Measurements from ENCODE around the gene HDHD2.
A peak's percentile ranks its signal among the peaks of the same experiment; 100 is the strongest.

HDHD2 gene

GRCh38 chr18:47108998-47109405 lies 41.3 kb downstream of the HDHD2 start:
- H3K36me3 ChIP-seq (replicated peaks; ENCODE audit: insufficient read depth, low read length), result no peaks in the 10 kb centered on the region
- no peaks in the 10 kb centered on the region for H3K4me1 ChIP-seq (ENCODE audit: low read length)
- no peaks in the 10 kb centered on the region for H4K20me1 ChIP-seq (ENCODE audit: insufficient read depth, low read length)
- H3K79me2 ChIP-seq (ENCODE audit: low read length), result no peaks in the 10 kb centered on the region
- no peaks in the 10 kb centered on the region for H3K9me2 ChIP-seq (replicated peaks; ENCODE audit: insufficient read depth, low read length)
- H3K9ac ChIP-seq (ENCODE audit: low read length), result no peak overlapping the region
- no peak for DNase-seq
- no peaks in the 10 kb centered on the region for H3K9me3 ChIP-seq (replicated peaks; ENCODE audit: insufficient read depth, low read length)
- TF ChIP-seq EZH2phosphoT487 (IDR thresholded peaks at IDR 0.05; ENCODE audit: low read length) (no peak), CTCF (IDR thresholded peaks at IDR 0.05; ENCODE audit: low read length) (no peak), EZH2 (optimal IDR thresholded peaks at IDR 0.05; ENCODE audit: low read depth, low read length) (no peak)
- H3K4me3 ChIP-seq (ENCODE audit: low read length), result no peak overlapping the region
- H2AFZ ChIP-seq (ENCODE audit: low read length), result no peak overlapping the region
- no peaks in the 10 kb centered on the region for H3F3A ChIP-seq (ENCODE audit: insufficient read depth, low read length)
- H3K27me3 ChIP-seq (replicated peaks; ENCODE audit: insufficient read depth, low read length), result no peaks in the 10 kb centered on the region
- H3K27ac ChIP-seq (ENCODE audit: low read length), result no peak overlapping the region
- no peak overlapping the region for H3K4me2 ChIP-seq (ENCODE audit: low read depth, low read length)

DNA sequence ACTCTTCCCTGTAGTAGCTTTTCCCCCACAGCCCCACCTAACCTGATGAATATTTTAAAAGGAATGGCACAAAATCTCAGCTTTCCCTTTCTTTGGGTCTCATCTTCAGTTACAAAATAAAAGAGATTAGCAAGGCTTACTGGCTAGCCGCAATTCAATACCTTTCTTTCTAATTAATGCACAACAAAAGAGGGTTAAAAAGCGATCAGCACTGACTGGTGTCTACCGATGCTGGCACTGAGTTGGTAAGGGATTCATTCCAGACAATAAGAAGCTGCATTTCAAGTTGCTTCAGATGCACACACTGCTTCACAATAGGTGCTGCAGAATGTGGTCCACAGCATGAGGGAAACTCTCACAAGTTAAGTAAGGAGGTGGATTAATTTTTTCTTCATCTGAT lies 41.9 kb downstream of the HDHD2 start:
- no peaks in the 10 kb centered on the region for H3K9me3 ChIP-seq (replicated peaks; ENCODE audit: insufficient read depth, low read length)
- no peaks in the 10 kb centered on the region for H3K36me3 ChIP-seq (replicated peaks; ENCODE audit: insufficient read depth, low read length)
- H3K27ac ChIP-seq (ENCODE audit: low read length), result no peak overlapping the region
- no peaks in the 10 kb centered on the region for H3K79me2 ChIP-seq (ENCODE audit: low read length)
- H2AFZ ChIP-seq (ENCODE audit: low read length), result no peak overlapping the region
- H3K9me2 ChIP-seq (replicated peaks; ENCODE audit: insufficient read depth, low read length), result no peaks in the 10 kb centered on the region
- H3K4me1 ChIP-seq (ENCODE audit: low read length), result no peaks in the 10 kb centered on the region
- no peaks in the 10 kb centered on the region for H4K20me1 ChIP-seq (ENCODE audit: insufficient read depth, low read length)
- H3K4me2 ChIP-seq (ENCODE audit: low read depth, low read length), result no peak overlapping the region
- no peak for DNase-seq
- no peaks in the 10 kb centered on the region for H3K27me3 ChIP-seq (replicated peaks; ENCODE audit: insufficient read depth, low read length)
- no peak overlapping the region for H3K9ac ChIP-seq (ENCODE audit: low read length)
- TF ChIP-seq CTCF (IDR thresholded peaks at IDR 0.05; ENCODE audit: low read length) (no peak), EZH2phosphoT487 (IDR thresholded peaks at IDR 0.05; ENCODE audit: low read length) (no peak), EZH2 (optimal IDR thresholded peaks at IDR 0.05; ENCODE audit: low read depth, low read length) (no peak)
- no peaks in the 10 kb centered on the region for H3F3A ChIP-seq (ENCODE audit: insufficient read depth, low read length)
- no peak overlapping the region for H3K4me3 ChIP-seq (ENCODE audit: low read length)

DNA sequence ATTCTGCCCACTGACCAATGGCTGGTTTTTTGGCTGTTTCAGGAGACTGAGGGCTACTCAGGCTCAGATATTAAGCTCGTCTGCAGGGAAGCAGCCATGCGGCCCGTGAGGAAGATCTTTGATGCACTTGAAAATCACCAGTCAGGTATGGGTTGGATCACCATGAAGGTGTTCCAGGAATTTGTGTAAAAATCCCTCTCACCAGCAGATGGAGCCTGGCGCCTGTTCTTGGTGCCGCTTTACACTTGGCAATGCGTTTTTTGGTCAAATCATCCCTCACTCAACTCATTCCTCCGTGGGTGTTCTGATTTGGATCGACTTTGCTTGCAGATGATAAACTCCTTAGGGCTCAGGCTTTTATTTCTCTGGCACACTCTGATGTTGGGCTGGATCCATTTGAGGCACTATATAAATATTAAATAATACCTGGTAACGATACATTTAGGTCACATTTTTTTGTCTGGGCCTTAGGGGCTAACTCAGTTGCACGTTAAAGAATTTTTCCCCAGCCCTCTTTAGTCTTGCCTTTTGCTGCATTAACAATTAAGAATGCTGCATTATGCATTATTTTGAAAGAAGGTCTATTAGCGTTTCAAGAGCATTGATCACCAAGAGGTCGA lies 50.0 kb downstream of the HDHD2 start:
- H3K4me1 ChIP-seq (ENCODE audit: low read length), result no peaks in the 10 kb centered on the region
- no peaks in the 10 kb centered on the region for H3K9me3 ChIP-seq (replicated peaks; ENCODE audit: insufficient read depth, low read length)
- DNase-seq, result peak; percentile 16
- H3K9ac ChIP-seq (ENCODE audit: low read length), result no peak overlapping the region
- H3K27me3 ChIP-seq (replicated peaks; ENCODE audit: insufficient read depth, low read length), result no peaks in the 10 kb centered on the region
- H2AFZ ChIP-seq (ENCODE audit: low read length), result no peak overlapping the region
- no peaks in the 10 kb centered on the region for H3K36me3 ChIP-seq (replicated peaks; ENCODE audit: insufficient read depth, low read length)
- no peak overlapping the region for H3K4me2 ChIP-seq (ENCODE audit: low read depth, low read length)
- no peaks in the 10 kb centered on the region for H4K20me1 ChIP-seq (ENCODE audit: insufficient read depth, low read length)
- H3K4me3 ChIP-seq (ENCODE audit: low read length), result no peak overlapping the region
- no peaks in the 10 kb centered on the region for H3K79me2 ChIP-seq (ENCODE audit: low read length)
- no peak for TF ChIP-seq EZH2phosphoT487 (IDR thresholded peaks at IDR 0.05; ENCODE audit: low read length)
- peak; percentile 43 for TF ChIP-seq CTCF (IDR thresholded peaks at IDR 0.05; ENCODE audit: low read length)
- no peak for TF ChIP-seq EZH2 (optimal IDR thresholded peaks at IDR 0.05; ENCODE audit: low read depth, low read length)
- no peaks in the 10 kb centered on the region for H3F3A ChIP-seq (ENCODE audit: insufficient read depth, low read length)
- H3K9me2 ChIP-seq (replicated peaks; ENCODE audit: insufficient read depth, low read length), result no peaks in the 10 kb centered on the region
- no peak overlapping the region for H3K27ac ChIP-seq (ENCODE audit: low read length)

Data from MM.1S (cell line).